Measurements from ENCODE around the gene SND1. TPM values are rescaled to one million over a fixed set of nuclear protein-coding genes. Genes with fewer than 3 reads are reported as not detected.

The SND1 gene
- total and polyA plus RNA-seq, 10 of the 15 experiments (the other 5 are each of a cell fraction or from before 2014, with no cell fraction given), result 52.4 to 270 (median 146) TPM

GRCh38 chr7:127973832-127974231 lies 321.8 kb downstream of the SND1 start:
- intact Hi-C loops (cut with micrococcal nuclease; ENCODE audit: unreplicated experiment), result no loop called here

More at GRCh38 chr7:127973832-127974231, 321.8 kb downstream of the SND1 start:
- POLR2A ChIA-PET, result interaction anchor here (0.9 kb wide), 1 partner anchor 42 kb away, joined by 4 read pairs; no protein-coding TSS in a partner anchor
- Histone ChIP-seq H3K36me3 (ENCODE audit: control insufficient read depth in 2 of 2, insufficient read depth in 2 of 2, low read length in 1 of 2) (peaks cover 8 to 16% of the 10 kb centered on the region in 2 experiments; a peak in 3 of 4 replicates), H3K4me2 (ENCODE audit: control insufficient read depth, insufficient read depth) (no peak overlapping the region), H3K27me3 (replicated peaks in 1 of 2; ENCODE audit: control insufficient read depth in 2 of 2, insufficient read depth in 2 of 2, low read length in 1 of 2) (no peaks in the 10 kb centered on the region), H2AFZ (ENCODE audit: control insufficient read depth, low read depth, low read length) (no peak overlapping the region), H3K79me2 (ENCODE audit: control insufficient read depth, insufficient read depth, low read length) (no peaks in the 10 kb centered on the region), H4K20me1 (ENCODE audit: control insufficient read depth, insufficient read depth) (no peaks in the 10 kb centered on the region; the same call in 1 of the 2 replicates), H3K27ac (ENCODE audit: control insufficient read depth, insufficient read depth) (no peak overlapping the region), H3K4me3 (no peak overlapping the region), H3K4me1 (ENCODE audit: control insufficient read depth, insufficient read depth, low read length) (no peaks in the 10 kb centered on the region), H3K9ac (ENCODE audit: control insufficient read depth, insufficient read depth, low read length) (no peak overlapping the region), H3K9me3 (replicated peaks; ENCODE audit: control insufficient read depth, insufficient read depth, low read length) (peaks cover 7% of the 10 kb centered on the region; the same call in 2 of the 3 replicates)
- ATAC-seq (no peak), DNase-seq (ENCODE audit: low read depth, low spot score) (no peak), FAIRE-seq (no peak)
- BruUV-seq (replicated peaks), result no TSS peak
- RAD21 ChIA-PET (ENCODE audit: unreplicated experiment), result no interaction called here
- in situ Hi-C loops (cut with MboI), result no loop called here
- SMC1A ChIA-PET (ENCODE audit: uncharacterized antibody, unreplicated experiment), result no interaction called here
- CTCF ChIA-PET, result interaction anchor here (0.9 kb wide), 1 partner anchor 26 kb away, joined by 3 read pairs; no protein-coding TSS in a partner anchor
- TF ChIP-seq IRF3 (IDR thresholded peaks at IDR 0.05) (no peak), RBBP5 (conservative IDR thresholded peaks at IDR 0.05) (no peak), KAT2A (conservative IDR thresholded peaks at IDR 0.05; ENCODE audit: control insufficient read depth, low read depth, low read length) (no peak), FOS (IDR thresholded peaks at IDR 0.05; ENCODE audit: borderline replicate concordance, extremely low read depth, insufficient read length) (no peak), JUND (IDR thresholded peaks at IDR 0.05; ENCODE audit: low read depth, low read length) (no peak), BMI1 (IDR thresholded peaks at IDR 0.05; ENCODE audit: borderline replicate concordance) (no peak), FOXM1 (IDR thresholded peaks at IDR 0.05; ENCODE audit: low read depth, low read length) (no peak), TARDBP (IDR thresholded peaks at IDR 0.05; ENCODE audit: borderline replicate concordance) (no peak), ZNF384 (IDR thresholded peaks at IDR 0.05; ENCODE audit: borderline replicate concordance, low read depth, low read length) (no peak), SPI1 (IDR thresholded peaks at IDR 0.05; ENCODE audit: borderline replicate concordance, insufficient read depth, low read depth, low read length) (no peak), SREBF2 (IDR thresholded peaks at IDR 0.05; ENCODE audit: low read length) (no peak), HDGF (IDR thresholded peaks at IDR 0.05) (no peak)
- TF ChIP-seq, protein P1, sequence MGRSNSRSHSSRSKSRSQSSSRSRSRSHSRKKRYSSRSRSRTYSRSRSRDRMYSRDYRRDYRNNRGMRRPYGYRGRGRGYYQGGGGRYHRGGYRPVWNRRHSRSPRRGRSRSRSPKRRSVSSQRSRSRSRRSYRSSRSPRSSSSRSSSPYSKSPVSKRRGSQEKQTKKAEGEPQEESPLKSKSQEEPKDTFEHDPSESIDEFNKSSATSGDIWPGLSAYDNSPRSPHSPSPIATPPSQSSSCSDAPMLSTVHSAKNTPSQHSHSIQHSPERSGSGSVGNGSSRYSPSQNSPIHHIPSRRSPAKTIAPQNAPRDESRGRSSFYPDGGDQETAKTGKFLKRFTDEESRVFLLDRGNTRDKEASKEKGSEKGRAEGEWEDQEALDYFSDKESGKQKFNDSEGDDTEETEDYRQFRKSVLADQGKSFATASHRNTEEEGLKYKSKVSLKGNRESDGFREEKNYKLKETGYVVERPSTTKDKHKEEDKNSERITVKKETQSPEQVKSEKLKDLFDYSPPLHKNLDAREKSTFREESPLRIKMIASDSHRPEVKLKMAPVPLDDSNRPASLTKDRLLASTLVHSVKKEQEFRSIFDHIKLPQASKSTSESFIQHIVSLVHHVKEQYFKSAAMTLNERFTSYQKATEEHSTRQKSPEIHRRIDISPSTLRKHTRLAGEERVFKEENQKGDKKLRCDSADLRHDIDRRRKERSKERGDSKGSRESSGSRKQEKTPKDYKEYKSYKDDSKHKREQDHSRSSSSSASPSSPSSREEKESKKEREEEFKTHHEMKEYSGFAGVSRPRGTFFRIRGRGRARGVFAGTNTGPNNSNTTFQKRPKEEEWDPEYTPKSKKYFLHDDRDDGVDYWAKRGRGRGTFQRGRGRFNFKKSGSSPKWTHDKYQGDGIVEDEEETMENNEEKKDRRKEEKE (IDR thresholded peaks at IDR 0.05), result no peak

Data from GM12878 (cell line).